ENCODE results near the gene PPA2. TPM values are rescaled to one million over a fixed set of nuclear protein-coding genes. Genes with fewer than 3 reads are reported as not detected.

Gene PPA2
- total RNA-seq, 1 donor from 2014 or later = 54.3 TPM

DNA sequence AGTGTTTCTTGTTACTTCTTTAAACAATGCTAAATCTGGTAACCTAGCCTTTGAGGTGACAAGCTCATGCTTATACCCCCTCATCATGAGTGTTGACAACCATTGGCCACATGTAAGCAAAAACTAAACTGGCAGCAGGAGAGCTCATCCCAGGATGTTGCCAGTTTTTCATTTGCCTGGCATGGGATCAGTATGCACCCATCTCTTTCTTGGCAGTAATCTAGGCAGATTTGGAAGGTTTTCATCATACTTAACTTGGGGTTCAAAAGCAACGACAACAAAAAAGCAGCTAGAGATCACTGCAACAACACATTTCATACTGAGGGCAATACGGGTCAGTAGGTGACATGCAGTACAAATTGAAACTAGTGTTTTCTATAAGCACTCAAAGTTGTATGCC is 122.0 kb downstream of the PPA2 start:
- intact Hi-C loops (cut with micrococcal nuclease) = no loop called here
- CTCF ChIA-PET = no interaction called here
- ATAC-seq (ENCODE audit: low read depth) (no peak), DNase-seq (no peak)
- Mint-ChIP-seq H3K27me3 (no peaks in the 10 kb centered on the region), H3K9me3 (no peaks in the 10 kb centered on the region), H3K27ac (no peak overlapping the region), H3K4me1 (peaks cover 8% of the 10 kb centered on the region), H3K4me3 (no peak overlapping the region), H3K36me3 (ENCODE audit: low read depth) (no peaks in the 10 kb centered on the region)
- POLR2A ChIA-PET = interaction anchor here (1.1 kb wide), 1 partner anchor 45 kb away, joined by 3 read pairs; no protein-coding TSS in a partner anchor
- TF ChIP-seq CTCF (IDR thresholded peaks at IDR 0.05) = no peak

GRCh38 chr4:105350859-105351490 is 122.9 kb downstream of the PPA2 start:
- CTCF ChIA-PET = no interaction called here

DNA sequence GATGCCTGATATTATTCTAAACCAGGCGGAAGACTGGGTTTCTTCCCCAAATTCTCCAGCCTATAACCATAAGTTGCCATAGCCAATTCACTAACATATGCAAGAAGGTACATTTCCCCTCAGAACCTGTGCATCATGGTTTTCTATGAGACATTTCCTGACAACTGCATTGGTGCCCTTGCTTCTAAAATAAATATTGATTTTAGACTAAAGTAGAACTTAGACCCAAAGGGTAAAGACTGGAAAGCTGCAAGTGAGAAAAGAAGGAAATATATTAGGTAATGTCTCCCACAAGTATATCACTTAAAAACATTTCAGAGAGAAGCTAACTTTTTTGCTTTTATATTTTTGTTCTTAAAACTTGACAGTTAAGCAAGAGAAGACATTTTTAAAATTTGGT is 125.1 kb downstream of the PPA2 start:
- ATAC-seq (ENCODE audit: low read depth) (no peak), DNase-seq (no peak)
- Mint-ChIP-seq H3K4me3 (no peak overlapping the region), H3K27ac (no peak overlapping the region), H3K36me3 (ENCODE audit: low read depth) (no peaks in the 10 kb centered on the region), H3K27me3 (no peaks in the 10 kb centered on the region), H3K9me3 (no peaks in the 10 kb centered on the region), H3K4me1 (peaks cover 8% of the 10 kb centered on the region)
- intact Hi-C loops (cut with micrococcal nuclease) = no loop called here
- TF ChIP-seq CTCF (IDR thresholded peaks at IDR 0.05) = no peak
- POLR2A ChIA-PET = no interaction called here
- CTCF ChIA-PET = no interaction called here

More at GRCh38 chr4:105350859-105351490, 122.9 kb downstream of the PPA2 start:
- ATAC-seq (ENCODE audit: low read depth) (no peak), DNase-seq (no peak)
- Mint-ChIP-seq H3K27me3 (no peaks in the 10 kb centered on the region), H3K36me3 (ENCODE audit: low read depth) (no peaks in the 10 kb centered on the region), H3K4me3 (no peak overlapping the region), H3K27ac (no peak overlapping the region), H3K9me3 (no peaks in the 10 kb centered on the region), H3K4me1 (peaks cover 8% of the 10 kb centered on the region)
- intact Hi-C loops (cut with micrococcal nuclease) = no loop called here
- no peak for TF ChIP-seq CTCF (IDR thresholded peaks at IDR 0.05)
- POLR2A ChIA-PET = interaction anchor here (1.1 kb wide), 1 partner anchor 45 kb away, joined by 3 read pairs; no protein-coding TSS in a partner anchor

GRCh38 chr4:105346869-105347268 is 127.0 kb downstream of the PPA2 start:
- H3K36me3 Mint-ChIP-seq (ENCODE audit: low read depth) = no peaks in the 10 kb centered on the region
- no peak overlapping the region for H3K27ac Mint-ChIP-seq
- no peak overlapping the region for H3K4me3 Mint-ChIP-seq
- DNase-seq (no peak), ATAC-seq (ENCODE audit: low read depth) (no peak)
- peaks cover 8% of the 10 kb centered on the region for H3K4me1 Mint-ChIP-seq
- no peak for TF ChIP-seq CTCF (IDR thresholded peaks at IDR 0.05)
- no peaks in the 10 kb centered on the region for H3K9me3 Mint-ChIP-seq
- ChIA-PET POLR2A (no interaction called here), CTCF (no interaction called here)
- intact Hi-C loops (cut with micrococcal nuclease) = no loop called here
- no peaks in the 10 kb centered on the region for H3K27me3 Mint-ChIP-seq

DNA sequence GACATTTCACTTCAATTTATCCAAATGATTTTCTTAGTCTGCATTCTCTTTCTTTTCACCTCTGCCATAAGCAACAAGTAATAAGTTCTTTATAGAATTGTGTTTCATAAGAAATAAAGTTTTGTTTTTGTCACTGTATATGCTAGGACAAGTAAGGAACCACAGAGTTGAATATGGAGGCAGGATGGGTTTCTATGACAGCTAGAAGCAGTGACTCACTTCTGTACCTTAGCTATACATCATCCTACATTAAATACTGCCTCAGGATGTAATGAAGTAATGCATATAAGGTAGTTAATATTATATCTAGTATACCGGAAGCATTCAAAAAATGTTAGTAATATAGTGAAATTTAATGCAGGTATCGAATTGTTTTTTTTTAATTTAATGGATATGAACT is 128.0 kb downstream of the PPA2 start:
- peaks cover 4% of the 10 kb centered on the region for H3K4me1 Mint-ChIP-seq
- CTCF ChIA-PET = no interaction called here
- POLR2A ChIA-PET = no interaction called here
- H3K36me3 Mint-ChIP-seq (ENCODE audit: low read depth) = no peaks in the 10 kb centered on the region
- intact Hi-C loops (cut with micrococcal nuclease) = no loop called here
- DNase-seq (no peak), ATAC-seq (ENCODE audit: low read depth) (no peak)
- no peaks in the 10 kb centered on the region for H3K9me3 Mint-ChIP-seq
- no peak overlapping the region for H3K4me3 Mint-ChIP-seq
- no peak overlapping the region for H3K27ac Mint-ChIP-seq
- no peak for TF ChIP-seq CTCF (IDR thresholded peaks at IDR 0.05)
- H3K27me3 Mint-ChIP-seq = no peaks in the 10 kb centered on the region

Measured in activated B cell treated with CpG ODN at 0.5 μM for 24 hours (primary cell).